ENCODE data around the gene CXCR2.

Gene CXCR2

DNA sequence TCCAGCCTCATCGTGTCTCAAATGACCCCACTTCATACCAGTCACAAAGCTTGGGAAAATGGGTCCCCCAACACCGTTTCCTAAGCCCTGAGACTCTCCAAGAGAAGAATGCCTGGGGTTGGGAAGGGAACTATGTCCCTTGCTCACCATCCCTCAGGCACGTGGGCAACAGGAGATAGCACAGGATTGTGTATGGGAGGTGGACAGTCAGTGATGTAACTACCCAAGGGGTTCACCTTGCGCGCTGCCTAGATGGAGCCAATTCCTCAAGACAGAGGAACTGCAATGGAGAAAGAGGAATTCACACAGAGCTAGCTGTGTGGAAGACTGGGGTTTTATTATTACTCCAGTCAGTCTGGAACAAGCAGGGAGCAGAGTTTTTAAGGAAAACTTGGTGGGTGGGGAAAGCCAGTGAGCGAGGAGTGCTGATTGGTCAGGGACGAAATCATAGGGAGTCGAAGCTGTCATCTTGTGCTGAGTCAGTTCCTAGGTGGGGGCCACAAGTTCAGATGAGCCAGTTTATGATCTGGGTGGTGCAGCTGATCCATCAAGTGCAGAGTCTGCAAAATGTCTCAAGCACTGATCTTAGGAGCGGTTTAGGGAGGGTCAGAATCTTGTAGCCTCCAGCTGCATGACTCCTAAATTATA is 54.8 kb downstream of the CXCR2 start:
- Mint-ChIP-seq H3K4me1 (no peaks in the 10 kb centered on the region), H3K9me3 (no peaks in the 10 kb centered on the region), H3K27me3 (peaks cover 8 to 10% of the 10 kb centered on the region in 2 donors), H3K27ac (no peak overlapping the region), H3K36me3 (no peaks in the 10 kb centered on the region), H3K4me3 (no peak overlapping the region)
- no peak for ATAC-seq (replicated peaks)
- DNase-seq, result no peak

DNA sequence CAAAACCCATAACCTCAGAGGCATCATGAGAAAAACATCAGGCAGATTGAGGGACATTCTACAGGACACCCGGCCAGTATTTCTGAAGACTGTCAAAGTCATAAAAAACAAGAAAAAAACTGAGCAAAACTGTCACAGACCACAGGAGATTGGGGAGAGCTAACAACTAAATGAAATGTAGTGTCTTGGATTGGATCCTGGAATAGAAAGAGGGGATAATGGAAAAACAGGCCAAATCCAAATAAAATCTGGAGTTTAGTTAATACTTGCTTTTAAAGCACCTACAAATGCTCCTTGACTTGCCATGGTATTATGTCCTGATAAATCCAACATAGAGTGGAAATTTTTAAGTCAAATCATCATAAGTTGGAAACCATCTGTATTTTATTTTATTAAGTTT is 58.5 kb downstream of the CXCR2 start:
- Mint-ChIP-seq H3K36me3 (no peaks in the 10 kb centered on the region), H3K4me1 (peaks cover 5 to 8% of the 10 kb centered on the region in 2 donors), H3K27me3 (peaks cover 0 to 4% of the 10 kb centered on the region in 2 donors), H3K27ac (no peak overlapping the region), H3K9me3 (no peaks in the 10 kb centered on the region), H3K4me3 (no peak overlapping the region)
- no peak for ATAC-seq (replicated peaks)
- DNase-seq, result no peak

DNA sequence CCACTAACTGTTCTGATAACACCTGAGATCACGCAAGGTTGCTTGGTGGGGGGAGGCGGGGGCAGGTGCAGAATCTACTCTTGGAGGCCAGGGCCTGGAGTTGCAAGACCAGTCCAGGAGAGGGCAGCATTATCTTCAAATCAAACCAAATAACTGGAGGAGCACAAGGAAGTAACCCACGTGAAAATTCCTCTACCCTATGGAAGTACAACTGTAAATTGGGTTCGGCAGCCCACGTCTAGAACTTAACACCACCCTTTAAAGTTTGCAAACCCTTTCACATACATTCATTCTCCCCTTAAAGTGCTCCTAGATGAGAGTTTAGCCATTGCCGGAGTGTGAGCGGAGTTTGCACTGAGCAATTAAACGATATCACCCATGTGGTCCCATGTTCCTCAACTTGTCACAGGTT is 60.5 kb downstream of the CXCR2 start:
- peaks cover 5 to 8% of the 10 kb centered on the region in 2 donors for H3K4me1 Mint-ChIP-seq

More for the DNA sequence above, 60.5 kb downstream of the CXCR2 start:
- H3K9me3 Mint-ChIP-seq, result no peaks in the 10 kb centered on the region
- H3K4me3 Mint-ChIP-seq, result no peak overlapping the region
- ATAC-seq (replicated peaks) (peak; percentile 91 to 94), DNase-seq (peak; percentile 36)
- H3K27ac Mint-ChIP-seq, result no peak overlapping the region
- H3K27me3 Mint-ChIP-seq, result peaks cover 0 to 4% of the 10 kb centered on the region in 2 donors
- no peaks in the 10 kb centered on the region for H3K36me3 Mint-ChIP-seq
